NCI-H187 (cell line): Measurements from ENCODE around the gene NRCAM.

ENCODE experiments used
- DNase-seq, 2 experiments: peaks; one replicate each; lab custom pipeline; 2025; lab: John Stamatoyannopoulos, UW

Gene NRCAM

GRCh38 chr7:108310351-108310750 is 145.9 kb downstream of the NRCAM start:
- DNase-seq = no peak

GRCh38 chr7:108308903-108309302 is 147.3 kb downstream of the NRCAM start:
- no peak for DNase-seq

GRCh38 chr7:108308276-108308675 is 148.0 kb downstream of the NRCAM start:
- no peak for DNase-seq

GRCh38 chr7:108307595-108307994 is 148.6 kb downstream of the NRCAM start:
- DNase-seq = no peak

- DNase-seq = no peak
Measured at GRCh38 chr7:108307194-108307593, 149.0 kb downstream of the NRCAM start.

GRCh38 chr7:108303332-108303731 is 152.9 kb downstream of the NRCAM start:
- DNase-seq = no peak

- DNase-seq = no peak
Measured at GRCh38 chr7:108301387-108301786, 154.8 kb downstream of the NRCAM start.

- DNase-seq = no peak
Measured at GRCh38 chr7:108299251-108299973, 156.8 kb downstream of the NRCAM start.

GRCh38 chr7:108296911-108297310 is 159.3 kb downstream of the NRCAM start:
- DNase-seq = no peak

- no peak for DNase-seq
Measured at GRCh38 chr7:108294595-108294994, 161.6 kb downstream of the NRCAM start.

GRCh38 chr7:108293149-108293612 is 163.1 kb downstream of the NRCAM start:
- no peak for DNase-seq

- no peak for DNase-seq
Measured at GRCh38 chr7:108292541-108292940, 163.7 kb downstream of the NRCAM start.

GRCh38 chr7:108291791-108292440 is 164.3 kb downstream of the NRCAM start:
- DNase-seq = no peak

- no peak for DNase-seq
Measured at GRCh38 chr7:108291152-108291508, 165.1 kb downstream of the NRCAM start.

- DNase-seq = no peak
Measured at GRCh38 chr7:108290459-108291151, 165.6 kb downstream of the NRCAM start.

GRCh38 chr7:108289852-108290251 is 166.4 kb downstream of the NRCAM start:
- DNase-seq = no peak

GRCh38 chr7:108287857-108288256 is 168.4 kb downstream of the NRCAM start:
- DNase-seq = no peak

GRCh38 chr7:108286290-108286904 is 169.8 kb downstream of the NRCAM start:
- no peak for DNase-seq

GRCh38 chr7:108285778-108286177 is 170.5 kb downstream of the NRCAM start:
- DNase-seq = no peak

- no peak for DNase-seq
Measured at GRCh38 chr7:108285003-108285368, 171.2 kb downstream of the NRCAM start.

GRCh38 chr7:108284349-108285002 is 171.8 kb downstream of the NRCAM start:
- DNase-seq = no peak

- DNase-seq = no peak
Measured at GRCh38 chr7:108283252-108283651, 173.0 kb downstream of the NRCAM start.
